Endothelial cell of umbilical vein (primary cell): ENCODE data around the gene STARD13. TPM values are rescaled to one million over a fixed set of nuclear protein-coding genes. Genes with fewer than 3 reads are reported as not detected.

Experiments
- BruUV-seq: library from RNA; stranded (reverse); fragments of 400-500 nt; replicated peaks from 2 replicates; lab custom pipeline; 2021; lab: Mats Ljungman, UMichigan
- CTCF ChIA-PET: fragments of 300-600, 350-600 bp; sonication (Branson Sonifier 250); formaldehyde crosslinking; loops from one replicate; lab custom pipeline; 2021; ENCODE audit warnings: antibody characterized with exemption, inconsistent platforms; lab: Charles Lee
- POLR2A ChIA-PET: fragments of 300-600, 350-600 bp; sonication (Branson Sonifier 250); formaldehyde crosslinking; loops from one replicate; lab custom pipeline; 2021; ENCODE audit warnings: antibody characterized with exemption, inconsistent platforms; lab: Charles Lee
- DNase-seq: peaks from one replicate; pipeline ENCODE4 v3.0.0-alpha.2; 2011; ENCODE audit warnings: low read depth, low spot score
- FAIRE-seq: peaks from 2 replicates; lab custom pipeline; 2011; peaks lifted over from hg19 to GRCh38; lab: Jason Lieb, UNC
- H2AFZ ChIP-seq: 2 replicates; pipeline ENCODE4 v1.6.0; 2012; ENCODE audit warnings: low read depth, low read length, control low read depth, inconsistent platforms
- H3K27ac ChIP-seq: 2 replicates; pipeline ENCODE4 v1.5.1; 2011; ENCODE audit warnings: low read depth, mild to moderate bottlenecking, control low read depth, low read length, moderate library complexity; ENCODE audit not compliant: insufficient read depth
- H3K27me3 ChIP-seq, 2 experiments: 2 replicates each; pipeline versions ENCODE4 v1.6.0 to v1.6.1; 2011; ENCODE audit warnings: low read length in 2 of 2, mixed read lengths in 1 of 2; ENCODE audit not compliant: control insufficient read depth in 2 of 2, insufficient read depth in 2 of 2
- H3K36me3 ChIP-seq, 2 experiments: 2 replicates in 1 of 2; 3 replicates in 1 of 2; pipeline ENCODE4 v1.5.1; 2011; ENCODE audit warnings: low read length in 2 of 2, mild to moderate bottlenecking in 1 of 2, moderate library complexity in 1 of 2; ENCODE audit not compliant: control insufficient read depth in 2 of 2, insufficient read depth in 2 of 2; ENCODE audit errors: extremely low read depth in 1 of 2
- H3K4me1 ChIP-seq: 3 replicates; pipeline ENCODE4 v1.5.1; 2011; ENCODE audit warnings: mild to moderate bottlenecking, low read length; ENCODE audit not compliant: control insufficient read depth, insufficient read depth; ENCODE audit errors: extremely low read depth
- H3K4me2 ChIP-seq: 2 replicates; pipeline ENCODE4 v1.6.1; 2011; ENCODE audit warnings: low read length, control low read depth, mixed read lengths; ENCODE audit not compliant: insufficient read depth
- H3K4me3 ChIP-seq, 3 experiments: fragments of 200-600 bp in 1 of 3; sonication (generic), shearing (Covaris generic) in 1 of 3; replicated peaks in 1 of 3; 2 replicates each; pipeline ENCODE4 v1.5.1; 2011 to 2016; ENCODE audit warnings: control low read depth in 3 of 3, low read length in 3 of 3, mild to moderate bottlenecking in 2 of 3, inconsistent platforms in 1 of 3, low read depth in 1 of 3, moderate library complexity in 1 of 3; ENCODE audit not compliant: insufficient read depth in 1 of 3
- H3K79me2 ChIP-seq: 2 replicates; pipeline ENCODE4 v1.6.0; 2012; ENCODE audit warnings: low read length, inconsistent platforms; ENCODE audit not compliant: control insufficient read depth, insufficient read depth
- H3K9ac ChIP-seq: replicated peaks from 2 replicates; pipeline ENCODE3; 2011; ENCODE audit warnings: low read length, control low read depth; ENCODE audit not compliant: insufficient read depth; ENCODE audit errors: extremely low read depth
- H3K9me1 ChIP-seq: replicated peaks from 3 replicates; pipeline ENCODE4 v1.6.0; 2011; ENCODE audit warnings: mild to moderate bottlenecking, low read length; ENCODE audit not compliant: control insufficient read depth, insufficient read depth; ENCODE audit errors: extremely low read depth
- H3K9me3 ChIP-seq: replicated peaks from 2 replicates; pipeline ENCODE4 v1.5.1; 2012; ENCODE audit warnings: low read length, inconsistent platforms; ENCODE audit not compliant: control insufficient read depth, insufficient read depth
- H4K20me1 ChIP-seq: replicated peaks from 2 replicates; pipeline ENCODE3; 2011; ENCODE audit warnings: mild to moderate bottlenecking, low read length; ENCODE audit not compliant: control insufficient read depth, insufficient read depth; ENCODE audit errors: extremely low read depth
- CTCF ChIP-seq, 2 donors: IDR thresholded peaks; 1 replicate in 1 of 2; 2 replicates in 1 of 2; pipeline ENCODE4 v1.5.1; 2011; ENCODE audit warnings: low read length in 2 of 2, mild to moderate bottlenecking in 2 of 2, moderate library complexity in 2 of 2, control low read depth in 1 of 2, inconsistent platforms in 1 of 2, low read depth in 1 of 2; ENCODE audit not compliant: insufficient read depth in 1 of 2; ENCODE audit errors: extremely low read depth in 1 of 2
- EZH2 ChIP-seq: IDR thresholded peaks from 2 replicates; pipeline ENCODE4 v1.6.1; 2012; ENCODE audit warnings: borderline replicate concordance, low read depth, mild to moderate bottlenecking, moderate library complexity, low read length, inconsistent platforms; ENCODE audit not compliant: severe bottlenecking
- FOS ChIP-seq: IDR thresholded peaks from 2 replicates; pipeline ENCODE4 v1.6.1; 2011; ENCODE audit warnings: mild to moderate bottlenecking, low read length, moderate library complexity, borderline replicate concordance; ENCODE audit not compliant: insufficient read depth
- GATA2 ChIP-seq: IDR thresholded peaks from 2 replicates; pipeline ENCODE4 v1.7.0; 2011; ENCODE audit warnings: low read depth, mild to moderate bottlenecking, moderate library complexity, mixed read lengths, low read length; ENCODE audit not compliant: insufficient read length, insufficient read depth
- JUN ChIP-seq: IDR thresholded peaks from 2 replicates; pipeline ENCODE4 v1.6.1; 2011; ENCODE audit warnings: borderline replicate concordance, low read depth; ENCODE audit not compliant: insufficient read length, insufficient read depth
- MYC ChIP-seq: IDR thresholded peaks from one replicate; pipeline ENCODE4 v1.6.1; 2011; ENCODE audit warnings: mild to moderate bottlenecking, low read depth, low read length
- POLR2A ChIP-seq: IDR thresholded peaks from 2 replicates; pipeline ENCODE4 v1.6.1; 2012; ENCODE audit warnings: low read depth, mild to moderate bottlenecking, control low read depth, low read length
- POLR2AphosphoS5 ChIP-seq: IDR thresholded peaks from 2 replicates; pipeline ENCODE4 v1.6.1; 2012; ENCODE audit warnings: low read depth, mild to moderate bottlenecking, control low read depth, low read length, moderate library complexity; ENCODE audit not compliant: insufficient read depth
- dilution Hi-C: fragments of 300-500 bp; cut with MboI; formaldehyde crosslinking; loops from one replicate; pipeline ENCODE4 v1.15.0; 2019; ENCODE audit warnings: low sequenced_read_pairs; ENCODE audit not compliant: extremely low pct_ligation_motif_present
- intact Hi-C: fragments of 100-400 bp; cut with micrococcal nuclease; formaldehyde crosslinking; loops from one replicate; pipeline ENCODE4 v1.10.0; 2022
- polyA plus RNA-seq, 4 experiments: library from polyadenylated mRNA; depleted of rRNA in 3 of 4; stranded (reverse) in 3 of 4; unstranded in 1 of 4; fragments of >200 nt; gene quantifications; 2 replicates each; pipeline versions ENCODE4 v1.2.1 to v1.2.3, GENCODE V29; 2011 to 2012; ENCODE audit warnings: missing spikeins in 1 of 4
- total RNA-seq: library from RNA; stranded (reverse); gene quantifications from 2 replicates; pipeline ENCODE4 v1.2.3, GENCODE V29; 2021
- TF ChIP-seq, protein P1 (sequence below): IDR thresholded peaks from 2 replicates; pipeline ENCODE4 v1.6.1; 2011; ENCODE audit not compliant: insufficient read depth, insufficient read length

STARD13 gene
- total and polyA plus RNA-seq, 2 donors (not counting 3 experiments of a cell fraction or from before 2014, with no cell fraction given): 11.0 to 47.7 TPM

DNA sequence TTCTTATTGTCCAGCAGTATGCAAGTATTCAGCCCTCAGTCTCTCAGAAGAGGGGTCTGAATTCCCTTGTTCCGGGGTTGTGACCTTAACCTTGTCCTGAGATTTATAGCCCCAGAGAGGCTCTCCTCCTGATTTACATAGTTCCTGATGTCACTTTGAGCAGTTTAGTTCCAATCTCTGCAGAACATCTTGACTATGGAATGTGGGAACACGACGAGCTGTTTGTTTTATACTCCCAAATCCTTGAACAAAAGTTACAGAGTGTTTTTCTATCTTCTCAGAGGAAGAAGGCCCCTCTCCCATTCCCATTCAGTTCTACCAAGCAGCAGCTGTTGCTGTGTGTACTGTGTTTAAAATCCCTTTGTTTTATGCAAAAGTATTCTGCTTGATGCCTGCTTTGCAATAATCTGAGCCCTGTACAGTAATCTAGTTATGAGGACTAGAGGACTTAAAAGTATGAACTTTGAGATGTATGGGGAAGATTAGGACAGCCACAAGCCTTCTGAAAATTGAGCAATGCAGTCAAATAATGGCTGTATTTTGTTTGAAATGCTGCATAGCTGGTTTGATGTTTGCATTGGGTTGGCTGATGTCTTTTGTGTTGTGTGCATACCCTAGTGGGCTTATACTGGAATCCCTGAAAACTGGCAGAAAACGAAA lies 194.7 kb downstream of the STARD13 start:
- Histone ChIP-seq H3K27me3 (no peaks in the 10 kb centered on the region), H3K4me2 (no peak overlapping the region), H3K9me3 (no peaks in the 10 kb centered on the region), H3K9ac (peak overlapping the region; percentile 20), H3K27ac (peak overlapping the region; percentile 53), H3K4me3 (no peak overlapping the region), H3K4me1 (peaks cover 42% of the 10 kb centered on the region), H3K9me1 (no peaks in the 10 kb centered on the region), H3K36me3 (no peaks in the 10 kb centered on the region), H2AFZ (peak overlapping the region; percentile 6), H4K20me1 (no peaks in the 10 kb centered on the region), H3K79me2 (no peaks in the 10 kb centered on the region)
- BruUV-seq: no TSS peak
- TF ChIP-seq CTCF (IDR thresholded peaks at IDR 0.05; ENCODE audit: extremely low read depth in 1 of 2, insufficient read depth in 1 of 2, low read depth in 1 of 2, low read length in 2 of 2): no peak
- no peak for TF ChIP-seq POLR2A
- no peak for TF ChIP-seq FOS
- TF ChIP-seq GATA2: no peak
- TF ChIP-seq POLR2AphosphoS5: no peak
- TF ChIP-seq MYC: no peak
- no peak for TF ChIP-seq JUN
- no peak for TF ChIP-seq EZH2
- TF ChIP-seq, protein P1, sequence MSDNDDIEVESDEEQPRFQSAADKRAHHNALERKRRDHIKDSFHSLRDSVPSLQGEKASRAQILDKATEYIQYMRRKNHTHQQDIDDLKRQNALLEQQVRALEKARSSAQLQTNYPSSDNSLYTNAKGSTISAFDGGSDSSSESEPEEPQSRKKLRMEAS: no peak
- dilution Hi-C loops (no loop called here), intact Hi-C loops (loop anchor here (5.0 kb wide), 1 partner anchor 101 kb away; no protein-coding TSS in a partner anchor)
- FAIRE-seq: no peak
- peak; percentile 83 for DNase-seq
- POLR2A ChIA-PET: no interaction called here
- CTCF ChIA-PET: interaction anchor here (1.0 kb wide), 1 partner anchor 35 kb away, joined by 3 read pairs; no protein-coding TSS in a partner anchor
